Adrenal gland (tissue), 12 donors: ENCODE results near the gene CYS1. TPM values are rescaled to one million over a fixed set of nuclear protein-coding genes. Genes with fewer than 3 reads are reported as not detected.

Experiments
- DNase-seq, 7 donors: peaks; one replicate each; pipeline ENCODE4 v3.0.0-alpha.2; 2019 to 2020
- H3K27ac ChIP-seq, 5 donors: fragments of 200-600 bp; sonication (generic) in 4 of 5; 1 replicate in 3 of 5; 2 replicates in 2 of 5; pipeline versions ENCODE4 v1.5.1 to v1.8.0; 2016 to 2020; ENCODE audit warnings: mild to moderate bottlenecking in 1 of 5
- H3K27me3 ChIP-seq: fragments of 200-600 bp; 2 replicates; pipeline ENCODE4 v1.8.0; 2021
- H3K36me3 ChIP-seq, 2 donors: fragments of 200-600 bp; replicated peaks in 1 of 2; 1 replicate in 1 of 2; 2 replicates in 1 of 2; pipeline versions ENCODE4 v1.5.1 to v1.8.0; 2018 to 2022
- H3K4me1 ChIP-seq, 2 donors: fragments of 200-600 bp; replicated peaks in 1 of 2; 1 replicate in 1 of 2; 2 replicates in 1 of 2; pipeline versions ENCODE4 v1.5.1 to v1.8.0; 2018 to 2021
- H3K4me3 ChIP-seq, 4 donors: fragments of 200-600 bp; sonication (generic) in 3 of 4; one replicate each; pipeline ENCODE4 v1.5.1; 2016 to 2018
- H3K9me3 ChIP-seq, 3 donors: fragments of 200-600 bp; sonication (generic) in 1 of 3; replicated peaks in 1 of 3; 1 replicate in 2 of 3; 2 replicates in 1 of 3; pipeline versions ENCODE4 v1.5.1 to v1.8.0; 2016 to 2021
- POLR2A ChIP-seq, 2 donors: fragments of 450-650 bp; IDR thresholded peaks; one replicate each; pipeline ENCODE4 v1.6.1; 2017; ENCODE audit warnings: antibody characterized with exemption in 2 of 2, mild to moderate bottlenecking in 2 of 2, moderate library complexity in 1 of 2
- WGBS, 4 donors: extraction: QIAGEN DNeasy Blood & Tissue Kit in 2 of 4; methylation state at CpG; one replicate each; pipeline versions ENCODE4 v1.1.5 to v1.1.7; 2013 to 2017; 5-methylcytosine and 5-hydroxymethylcytosine counted together
- intact Hi-C, 2 donors: fragments of 100-400 bp; cut with DNase I; formaldehyde crosslinking; loops; one replicate each; pipeline versions ENCODE4 v1.14.1 to v1.15.0; 2022 to 2023
- polyA plus RNA-seq, 3 donors: library from polyadenylated mRNA; stranded (reverse); fragments of 200-250 nt in 2 of 3; fragments of 350-450 nt in 1 of 3; fragmentation: Illumina TruSeq in 1 of 3; extraction: RNeasy Lipid Tissue Mini Kit (QIAGEN cat#74804) in 1 of 3; gene quantifications; one replicate each; pipeline ENCODE4 v1.2.3, GENCODE V29; 2013 to 2014
- total RNA-seq, 9 donors: library from RNA; depleted of rRNA in 4 of 9; stranded (reverse); fragments of >200 nt in 4 of 9; fragments of 120-200 nt in 1 of 9; fragmentation: NEBNext Ultra II Directional in 1 of 9; extraction: Animal tissue kit (Norgen Biotek cat#: 25700) in 1 of 9; gene quantifications; one replicate each; pipeline versions ENCODE4 v1.1.0 to v1.2.4, GENCODE V29; 2013 to 2023
- TF ChIP-seq, protein P1 (sequence below), 6 experiments: fragments of 450-650 bp in 4 of 6; fragments of 200-600 bp in 2 of 6; sonication (generic) in 1 of 6; IDR thresholded peaks; 1 replicate in 5 of 6; 2 replicates in 1 of 6; pipeline versions ENCODE4 v1.5.1 to v1.8.0; 2016 to 2021; ENCODE audit warnings: antibody characterized with exemption in 6 of 6, mild to moderate bottlenecking in 2 of 6, moderate library complexity in 1 of 6
- donor health status: healthy with polysubstance abuse.
- donor health status: Bipolar disorder and iron deficiency.
- donor health status: DM: yes; HTN: yes; CAD: no.
- donor health status: DM: no; HTN: no; CAD: no.
- donor health status: DM: no; HTN: no; CAD: no.
- donor health status: DM: yes; HTN: yes; CAD: no.

CYS1 gene
- total and polyA plus RNA-seq, 12 donors: 0.05 to 3.6 (median 1.1) TPM

GRCh38 chr2:10085668-10086059, 5.5 kb upstream of the CYS1 start:
- no peak for DNase-seq
- intact Hi-C loops: no loop called here

DNA sequence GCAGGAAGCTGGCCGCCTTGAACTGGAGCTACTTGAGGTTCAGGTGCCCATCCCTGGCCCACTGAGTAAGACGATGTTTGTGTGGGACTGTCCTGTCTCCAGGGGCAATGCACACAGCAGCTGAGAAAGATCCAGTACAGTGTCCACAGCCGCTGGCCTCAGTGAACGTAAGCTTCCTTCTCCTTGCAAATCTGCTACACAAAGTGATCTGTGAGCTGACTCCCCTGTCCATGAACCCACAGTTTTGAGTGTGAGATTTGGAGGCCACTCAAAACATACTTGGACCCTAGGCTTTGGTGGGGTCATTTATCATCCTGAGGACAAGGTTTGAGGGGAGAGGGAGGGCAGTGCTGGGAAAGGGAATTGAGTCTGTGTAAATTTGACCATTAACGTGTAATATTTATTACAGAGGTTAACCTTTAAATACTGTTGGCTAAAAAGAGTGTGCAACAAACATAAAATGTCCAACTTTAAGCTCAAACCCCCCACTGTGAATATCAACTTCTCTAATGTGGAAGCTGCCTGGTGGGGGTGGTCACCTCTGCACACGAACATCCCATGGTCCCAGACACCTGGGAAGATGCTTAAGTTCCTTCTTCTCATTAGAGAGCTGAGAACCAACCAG, 4.9 kb upstream of the CYS1 start:
- no peak for DNase-seq
- Histone ChIP-seq H3K27me3 (peaks cover 37% of the 10 kb centered on the region), H3K36me3 (no peaks in the 10 kb centered on the region), H3K9me3 (no peaks in the 10 kb centered on the region), H3K4me3 (no peak overlapping the region), H3K4me1 (peaks cover 0 to 6% of the 10 kb centered on the region in 2 donors), H3K27ac (no peak overlapping the region)
- TF ChIP-seq, protein P1, sequence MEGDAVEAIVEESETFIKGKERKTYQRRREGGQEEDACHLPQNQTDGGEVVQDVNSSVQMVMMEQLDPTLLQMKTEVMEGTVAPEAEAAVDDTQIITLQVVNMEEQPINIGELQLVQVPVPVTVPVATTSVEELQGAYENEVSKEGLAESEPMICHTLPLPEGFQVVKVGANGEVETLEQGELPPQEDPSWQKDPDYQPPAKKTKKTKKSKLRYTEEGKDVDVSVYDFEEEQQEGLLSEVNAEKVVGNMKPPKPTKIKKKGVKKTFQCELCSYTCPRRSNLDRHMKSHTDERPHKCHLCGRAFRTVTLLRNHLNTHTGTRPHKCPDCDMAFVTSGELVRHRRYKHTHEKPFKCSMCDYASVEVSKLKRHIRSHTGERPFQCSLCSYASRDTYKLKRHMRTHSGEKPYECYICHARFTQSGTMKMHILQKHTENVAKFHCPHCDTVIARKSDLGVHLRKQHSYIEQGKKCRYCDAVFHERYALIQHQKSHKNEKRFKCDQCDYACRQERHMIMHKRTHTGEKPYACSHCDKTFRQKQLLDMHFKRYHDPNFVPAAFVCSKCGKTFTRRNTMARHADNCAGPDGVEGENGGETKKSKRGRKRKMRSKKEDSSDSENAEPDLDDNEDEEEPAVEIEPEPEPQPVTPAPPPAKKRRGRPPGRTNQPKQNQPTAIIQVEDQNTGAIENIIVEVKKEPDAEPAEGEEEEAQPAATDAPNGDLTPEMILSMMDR (IDR thresholded peaks at IDR 0.05): no peak
- no peak for TF ChIP-seq POLR2A (IDR thresholded peaks at IDR 0.05)
- WGBS, 4 donors: 59 to 68% (median 64%) methylated on average over 4 to 6 of the region's 6 CpGs
- intact Hi-C loops: no loop called here

More at GRCh38 chr2:10085668-10086059, 5.5 kb upstream of the CYS1 start:
- Histone ChIP-seq H3K27ac (no peak overlapping the region), H3K4me3 (no peak overlapping the region), H3K36me3 (no peaks in the 10 kb centered on the region), H3K9me3 (no peaks in the 10 kb centered on the region), H3K27me3 (peaks cover 32% of the 10 kb centered on the region), H3K4me1 (peaks cover 0 to under 1% of the 10 kb centered on the region in 2 donors)
- no peak for TF ChIP-seq POLR2A (IDR thresholded peaks at IDR 0.05)
- TF ChIP-seq, protein P1 (IDR thresholded peaks at IDR 0.05): no peak
- 83 to 93% (median 89%) methylated on average over 11 of the region's 11 CpGs for WGBS, 4 donors

DNA sequence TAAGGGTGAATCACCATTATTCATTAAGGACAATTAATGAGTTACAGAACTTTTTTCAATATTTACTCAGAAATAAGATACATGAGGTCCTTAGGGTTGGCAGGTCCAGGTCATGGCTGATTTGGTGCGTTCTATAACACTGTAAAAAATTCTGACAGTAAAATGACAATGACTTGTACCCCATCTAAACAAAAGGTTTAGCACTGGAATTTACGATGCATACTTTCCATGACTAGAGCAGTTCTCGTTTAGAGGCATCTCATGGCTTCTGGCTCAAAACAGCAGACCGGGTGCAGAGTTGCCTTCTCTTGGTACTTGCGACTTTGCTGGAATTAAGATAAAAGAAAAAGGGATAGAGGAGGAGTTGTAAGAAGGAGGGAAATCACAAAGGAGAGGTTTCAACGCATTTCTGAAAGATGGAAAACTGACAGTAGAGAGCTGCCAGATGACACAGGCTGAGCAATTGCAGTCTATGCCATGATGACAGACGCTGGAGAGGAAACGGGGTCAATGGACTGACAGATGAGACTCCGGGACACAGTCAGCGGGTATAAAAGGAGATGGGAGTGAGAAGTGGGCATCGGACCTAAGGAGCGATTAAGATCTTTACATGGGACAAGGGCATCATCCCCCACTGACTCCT, 4.1 kb upstream of the CYS1 start:
- H3K36me3 ChIP-seq: no peaks in the 10 kb centered on the region
- no peak for DNase-seq
- TF ChIP-seq, protein P1 (IDR thresholded peaks at IDR 0.05): no peak
- no peak for TF ChIP-seq POLR2A (IDR thresholded peaks at IDR 0.05)
- peaks cover 39% of the 10 kb centered on the region for H3K27me3 ChIP-seq
- 48 to 69% (median 67%) methylated on average over 12 of the region's 12 CpGs for WGBS, 4 donors
- H3K27ac ChIP-seq: no peak overlapping the region
- intact Hi-C loops: no loop called here
- no peaks in the 10 kb centered on the region for H3K9me3 ChIP-seq
- no peak overlapping the region for H3K4me3 ChIP-seq
- peaks cover 0 to 6% of the 10 kb centered on the region in 2 donors for H3K4me1 ChIP-seq

DNA sequence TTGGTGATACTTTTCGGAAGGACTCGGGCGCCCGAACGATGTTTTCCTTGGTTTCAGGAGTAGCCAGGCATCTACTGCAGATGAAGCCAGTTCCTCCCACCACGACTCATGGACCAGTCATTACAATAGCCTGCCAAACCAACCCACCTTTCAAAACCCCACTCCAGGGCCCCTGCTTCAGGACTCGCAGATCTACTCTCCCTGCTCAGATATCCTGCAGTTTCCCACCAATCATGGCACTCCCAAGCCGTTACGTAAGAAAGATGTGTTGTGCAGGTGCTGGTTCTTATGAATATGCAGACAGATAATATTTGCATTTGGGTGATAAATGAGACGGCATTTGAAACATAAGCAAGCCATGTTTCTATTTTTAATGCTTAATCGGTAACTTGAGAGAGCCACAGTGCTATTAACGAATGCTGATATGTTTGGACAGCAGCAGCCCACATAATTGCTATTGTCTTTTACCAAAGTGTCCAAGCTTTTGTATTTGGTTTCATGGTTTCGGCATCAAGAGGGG, 3.5 kb upstream of the CYS1 start:
- WGBS, 4 donors: 68 to 74% (median 70%) methylated on average over 13 of the region's 13 CpGs
- Histone ChIP-seq H3K9me3 (no peaks in the 10 kb centered on the region), H3K36me3 (no peaks in the 10 kb centered on the region), H3K27ac (no peak overlapping the region), H3K4me1 (peaks cover 0 to 12% of the 10 kb centered on the region in 2 donors), H3K27me3 (peaks cover 44% of the 10 kb centered on the region), H3K4me3 (no peak overlapping the region)
- intact Hi-C loops: no loop called here
- TF ChIP-seq, protein P1 (IDR thresholded peaks at IDR 0.05): no peak
- DNase-seq: no peak
